Sigmoid colon (tissue), 4 donors: Measurements from ENCODE around the gene EID2.

ENCODE experiments used
- CTCF ChIP-seq, 4 experiments: fragments of 450-650 bp in 3 of 4; fragments of 200-600 bp in 1 of 4; IDR thresholded peaks; one replicate each; pipeline ENCODE4 v1.5.1; 2016 to 2019; ENCODE audit warnings: antibody characterized with exemption in 4 of 4, mild to moderate bottlenecking in 3 of 4, moderate library complexity in 2 of 4
- EP300 ChIP-seq, 4 donors: sonication (generic); formaldehyde crosslinking; IDR thresholded peaks; one replicate each; pipeline ENCODE4 v1.6.1; 2017; ENCODE audit warnings: antibody characterized with exemption in 4 of 4

GRCh38 chr19:39582891-39583625 is 43.1 kb upstream of the EID2 start:
- TF ChIP-seq EP300 (IDR thresholded peaks at IDR 0.05), result no peak
- no peak for TF ChIP-seq CTCF (IDR thresholded peaks at IDR 0.05)
